Measurements from ENCODE around the gene SYNDIG1.

The SYNDIG1 gene

GRCh38 chr20:24446811-24447210 is 22.6 kb upstream of the SYNDIG1 start:
- DNase-seq = no peak

DNA sequence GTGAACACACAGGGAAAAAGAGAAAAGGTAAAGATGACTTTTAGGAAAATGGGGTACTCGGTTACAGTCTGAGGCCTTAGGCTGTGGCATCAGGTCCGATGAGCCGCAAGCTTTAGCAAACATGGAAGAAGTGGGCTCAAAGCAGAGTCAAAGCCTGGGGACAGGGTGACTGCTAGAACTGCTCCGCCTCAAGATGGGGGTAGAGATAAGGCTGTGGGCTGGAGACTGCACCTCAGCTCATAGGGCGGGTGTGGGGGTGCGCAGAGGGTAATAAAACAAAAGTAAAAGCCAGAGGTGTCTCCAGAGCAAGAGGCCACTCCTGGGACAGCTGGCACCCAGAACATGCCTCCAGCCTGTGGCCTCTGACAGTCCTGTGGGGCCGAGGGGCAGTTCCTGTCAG is 21.3 kb upstream of the SYNDIG1 start:
- DNase-seq = no peak

DNA sequence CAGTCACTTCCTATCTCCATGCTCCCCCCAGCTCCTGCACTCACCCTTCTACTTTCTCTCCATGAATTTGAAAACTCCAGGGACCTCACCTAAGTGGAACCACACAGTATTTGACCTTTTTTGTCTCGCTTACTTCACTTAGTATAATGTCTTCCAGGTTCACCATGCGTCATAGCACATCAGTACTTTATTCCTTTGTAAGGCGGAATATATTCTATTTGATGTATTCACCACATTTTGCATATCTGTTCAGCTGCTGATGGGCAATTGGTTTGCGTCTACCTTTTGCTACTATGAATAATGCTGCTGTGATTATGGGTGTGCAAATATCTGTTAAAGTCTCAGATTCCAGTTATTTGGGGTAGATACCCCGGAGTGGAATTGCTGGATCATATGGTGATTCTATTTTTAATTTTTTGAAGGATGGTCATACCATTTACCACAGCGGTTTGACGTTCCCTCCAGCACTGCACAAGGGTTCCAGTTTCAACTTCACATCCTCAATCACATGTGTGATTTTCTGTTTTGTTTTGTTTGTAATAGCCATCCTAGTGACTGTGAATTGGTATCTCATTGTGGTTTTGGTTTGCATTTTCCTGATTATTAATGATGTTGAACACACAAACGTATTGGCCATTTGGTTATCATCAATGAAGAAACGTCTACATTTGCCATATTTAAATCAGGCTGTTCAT is 20.3 kb upstream of the SYNDIG1 start:
- no peak for DNase-seq

GRCh38 chr20:24450177-24450576 is 19.3 kb upstream of the SYNDIG1 start:
- DNase-seq = no peak

- DNase-seq = no peak
These were observed 18.6 kb upstream of the SYNDIG1 start for GRCh38 chr20:24450624-24451376.

GRCh38 chr20:24451428-24451827 is 18.0 kb upstream of the SYNDIG1 start:
- DNase-seq = no peak

DNA sequence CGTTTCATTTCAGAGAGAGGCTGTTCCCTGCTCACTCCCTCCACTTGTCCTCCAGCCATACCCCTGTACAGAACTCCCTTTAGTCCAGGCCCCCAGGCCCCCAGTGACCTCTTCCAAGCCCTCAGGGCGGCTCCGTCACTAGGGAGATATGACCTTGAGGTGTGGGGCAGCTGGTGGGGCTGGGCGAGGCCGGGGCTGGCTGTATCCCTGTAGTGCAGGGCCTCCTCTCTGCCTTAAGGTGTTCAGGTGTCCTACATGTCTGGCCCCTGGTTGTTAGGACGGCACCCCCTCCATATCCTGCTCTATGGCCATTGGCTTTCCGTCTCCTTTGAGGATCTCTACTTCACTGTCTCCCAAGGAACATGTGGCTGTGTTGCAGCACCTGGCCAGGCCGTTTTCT is 17.4 kb upstream of the SYNDIG1 start:
- DNase-seq = no peak

DNA sequence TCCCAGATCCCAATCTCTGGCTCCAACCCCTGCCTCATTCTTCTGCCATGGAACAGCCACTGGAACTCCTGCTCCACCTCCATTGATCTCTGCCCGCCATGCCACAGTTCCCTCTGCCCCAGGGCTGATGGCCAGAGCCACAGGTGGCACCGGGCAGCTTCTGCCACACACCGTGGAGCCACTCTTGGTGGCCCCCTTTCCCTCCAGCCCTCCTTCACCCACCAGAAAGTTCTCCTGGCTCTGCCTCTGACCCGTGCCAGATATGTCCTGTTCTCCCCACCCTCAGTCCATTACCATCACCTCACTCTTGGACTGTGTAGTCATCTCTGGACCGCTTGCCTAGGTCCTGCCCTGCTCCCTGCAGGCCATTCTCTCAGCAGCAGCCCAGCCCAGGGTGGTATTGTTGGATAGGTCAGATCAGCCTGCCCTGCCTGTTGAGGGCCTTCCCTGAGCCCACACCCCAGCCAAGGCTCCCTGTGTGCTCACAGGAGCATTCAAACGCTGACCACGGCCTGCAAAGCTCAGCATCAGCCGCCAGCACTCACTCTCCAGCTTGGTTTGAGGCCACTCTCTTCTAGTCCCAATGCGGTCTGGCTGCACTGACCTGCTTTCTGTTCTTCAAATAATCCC is 16.8 kb upstream of the SYNDIG1 start:
- DNase-seq = no peak

GRCh38 chr20:24453869-24454268 is 15.6 kb upstream of the SYNDIG1 start:
- DNase-seq = no peak

- DNase-seq = no peak
These were observed 14.3 kb upstream of the SYNDIG1 start for GRCh38 chr20:24455081-24455480.

DNA sequence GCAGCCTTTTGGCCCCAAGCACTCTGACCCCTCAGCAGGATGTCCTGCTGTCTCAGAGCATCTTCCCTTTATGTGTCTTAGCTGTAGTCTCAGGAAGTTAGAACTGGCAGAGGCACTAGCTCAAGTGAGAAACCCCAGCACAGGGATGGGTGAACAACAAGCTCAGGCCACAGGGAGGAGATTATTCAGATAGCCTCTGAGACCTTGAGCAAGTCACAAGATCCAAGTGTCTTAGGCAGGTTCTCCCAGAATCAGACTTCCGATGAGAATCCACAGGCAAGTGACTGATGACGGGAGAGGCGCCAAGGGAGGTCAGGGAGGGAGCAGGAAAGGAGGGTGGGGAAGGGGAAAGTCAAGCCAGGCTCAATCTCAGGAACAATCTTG is 13.0 kb upstream of the SYNDIG1 start:
- no peak for DNase-seq

- no peak for DNase-seq
These were observed 11.0 kb upstream of the SYNDIG1 start for GRCh38 chr20:24458436-24458835.

GRCh38 chr20:24459733-24460132 is 9.7 kb upstream of the SYNDIG1 start:
- DNase-seq = no peak

DNA sequence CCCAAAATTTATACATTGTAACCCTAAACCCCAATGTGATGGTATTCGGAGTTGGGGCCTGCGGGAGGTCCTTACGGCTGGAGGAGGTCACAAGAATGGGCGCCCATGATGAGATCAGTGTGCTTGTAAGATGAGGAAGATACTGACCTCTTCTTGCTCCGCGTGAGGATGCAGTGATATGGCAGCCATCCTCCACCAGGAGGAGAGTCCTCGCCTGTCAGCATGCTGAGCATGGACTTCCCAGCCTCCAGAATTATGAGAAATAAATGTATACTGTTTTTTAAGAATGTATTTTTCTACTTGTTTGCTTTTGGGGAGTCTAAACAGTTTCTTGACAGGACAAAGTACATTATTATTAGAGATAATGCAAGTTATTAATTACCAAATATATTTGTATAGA is 8.7 kb upstream of the SYNDIG1 start:
- DNase-seq = no peak

- peak in 2 of 56 donors; percentile 51 to 55 for DNase-seq
These were observed 7.6 kb upstream of the SYNDIG1 start for GRCh38 chr20:24461848-24462247.

- DNase-seq = peak in 48 of 56 donors; percentile 9 to 90 (median 62)
These were observed 6.9 kb upstream of the SYNDIG1 start for GRCh38 chr20:24462460-24463010.

- no peak for DNase-seq
These were observed 4.3 kb upstream of the SYNDIG1 start for GRCh38 chr20:24465159-24465558.

GRCh38 chr20:24465730-24466129 is 3.7 kb upstream of the SYNDIG1 start:
- peak in 45 of 56 donors; percentile 15 to 77 (median 45) for DNase-seq

GRCh38 chr20:24468401-24469115 is 871 bp upstream of the SYNDIG1 start:
- peak in 4 of 56 donors; percentile 45 to 65 (median 55) for DNase-seq

GRCh38 chr20:24469894-24470745 is 691 bp downstream of the SYNDIG1 start:
- DNase-seq = peak in 30 of 56 donors; percentile 13 to 74 (median 54)
